Fibroblast of lung (primary cell): ENCODE measurements around the gene CASP7.

ENCODE experiments used
- EZH2 ChIP-seq: IDR thresholded peaks from 2 replicates; pipeline ENCODE4 v1.5.1; 2012; ENCODE audit warnings: low read length, control low read depth, mild to moderate bottlenecking; ENCODE audit errors: missing control alignments
- TF ChIP-seq, protein P1 (sequence below), 2 donors: IDR thresholded peaks in 1 of 2; conservative IDR thresholded peaks in 1 of 2; 1 replicate in 1 of 2; 2 replicates in 1 of 2; pipeline ENCODE4 v1.5.1; 2011 to 2012; ENCODE audit warnings: low read length in 2 of 2, control low read depth in 1 of 2, inconsistent platforms in 1 of 2, low read depth in 1 of 2, mild to moderate bottlenecking in 1 of 2

DNA sequence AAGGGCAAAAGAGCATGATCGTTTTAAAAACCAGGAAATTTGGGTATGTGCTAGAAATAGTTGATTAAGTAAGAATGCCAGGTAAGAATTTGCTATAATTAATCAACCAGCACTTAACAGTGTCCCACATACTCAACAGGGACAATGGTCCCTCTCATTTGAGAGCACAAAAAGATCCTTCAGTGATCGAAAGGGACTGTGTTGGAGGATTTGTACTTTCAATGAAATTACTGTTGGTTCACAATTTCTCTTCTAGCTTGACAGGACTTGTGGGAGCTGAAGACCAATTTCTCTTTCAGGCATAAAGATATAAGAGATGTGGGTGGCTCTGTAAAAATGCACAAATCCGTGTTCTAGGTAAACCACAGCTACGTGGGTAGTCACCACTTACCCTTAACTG, 59.3 kb downstream of the CASP7 start:
- TF ChIP-seq, protein P1, sequence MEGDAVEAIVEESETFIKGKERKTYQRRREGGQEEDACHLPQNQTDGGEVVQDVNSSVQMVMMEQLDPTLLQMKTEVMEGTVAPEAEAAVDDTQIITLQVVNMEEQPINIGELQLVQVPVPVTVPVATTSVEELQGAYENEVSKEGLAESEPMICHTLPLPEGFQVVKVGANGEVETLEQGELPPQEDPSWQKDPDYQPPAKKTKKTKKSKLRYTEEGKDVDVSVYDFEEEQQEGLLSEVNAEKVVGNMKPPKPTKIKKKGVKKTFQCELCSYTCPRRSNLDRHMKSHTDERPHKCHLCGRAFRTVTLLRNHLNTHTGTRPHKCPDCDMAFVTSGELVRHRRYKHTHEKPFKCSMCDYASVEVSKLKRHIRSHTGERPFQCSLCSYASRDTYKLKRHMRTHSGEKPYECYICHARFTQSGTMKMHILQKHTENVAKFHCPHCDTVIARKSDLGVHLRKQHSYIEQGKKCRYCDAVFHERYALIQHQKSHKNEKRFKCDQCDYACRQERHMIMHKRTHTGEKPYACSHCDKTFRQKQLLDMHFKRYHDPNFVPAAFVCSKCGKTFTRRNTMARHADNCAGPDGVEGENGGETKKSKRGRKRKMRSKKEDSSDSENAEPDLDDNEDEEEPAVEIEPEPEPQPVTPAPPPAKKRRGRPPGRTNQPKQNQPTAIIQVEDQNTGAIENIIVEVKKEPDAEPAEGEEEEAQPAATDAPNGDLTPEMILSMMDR (conservative IDR thresholded peaks at IDR 0.05 in 1 of 2, IDR thresholded peaks at IDR 0.05 in 1 of 2; ENCODE audit: low read depth in 1 of 2, low read length in 2 of 2) = no peak
- TF ChIP-seq EZH2 = no peak
